GM18508 (cell line): ENCODE data around the gene CEP97.
"Not testable (repeated sequence)": the region's sequence is repeated elsewhere in the genome, so short reads cannot be mapped to it uniquely, and the experiment has no call there.

Experiments used
- ATAC-seq: cut with Tn5 transposase; IDR thresholded peaks from one replicate; pipeline ENCODE4 v1.9.1; 2021; ENCODE audit warnings: moderate number of reproducible peaks; ENCODE audit not compliant: insufficient read depth, unreplicated experiment

CEP97 gene

DNA sequence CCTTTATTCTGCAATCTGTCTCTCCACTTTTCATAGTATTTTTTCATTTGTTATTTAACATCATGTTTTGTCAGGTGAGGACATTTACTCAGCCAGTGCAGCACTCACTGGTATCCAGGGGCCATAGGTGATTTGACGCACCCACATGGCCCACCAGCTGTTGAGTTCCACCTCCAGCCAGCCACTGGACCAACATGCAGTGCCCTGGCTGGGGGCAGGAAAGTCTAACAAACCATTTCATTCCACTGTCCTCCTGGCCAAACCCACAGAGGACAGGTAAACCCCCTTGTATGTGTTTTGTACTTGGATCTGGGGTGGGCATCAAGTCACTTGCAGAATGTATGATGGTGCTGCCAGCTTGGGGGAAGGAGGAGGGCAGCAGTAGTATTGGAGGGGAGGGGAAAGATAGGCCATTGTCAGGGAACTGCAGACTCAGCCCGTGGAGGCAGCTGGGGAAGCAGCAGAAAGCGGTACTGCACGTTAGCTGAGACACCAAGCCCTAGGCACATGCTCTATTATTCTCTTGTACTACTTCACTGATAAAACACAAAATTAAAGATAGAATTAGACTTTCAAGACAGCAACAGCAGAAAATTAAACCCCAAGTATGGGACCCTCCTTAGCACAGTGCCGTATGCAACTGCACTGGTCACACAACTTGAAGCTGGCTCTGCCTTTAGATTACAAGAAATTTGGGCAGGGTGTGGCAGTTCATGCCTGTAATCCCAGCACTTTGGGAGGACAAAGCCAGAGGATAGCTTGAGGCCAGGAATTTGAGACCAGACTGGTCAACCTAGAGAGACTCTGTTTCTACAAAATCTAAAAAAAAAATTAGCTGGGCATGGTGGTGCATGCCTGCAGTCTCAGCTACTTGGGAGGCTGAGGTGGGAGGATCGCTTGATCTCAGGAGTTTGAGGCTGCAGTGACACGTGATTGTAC, 22.4 kb upstream of the CEP97 start:
- ATAC-seq, result no peak

DNA sequence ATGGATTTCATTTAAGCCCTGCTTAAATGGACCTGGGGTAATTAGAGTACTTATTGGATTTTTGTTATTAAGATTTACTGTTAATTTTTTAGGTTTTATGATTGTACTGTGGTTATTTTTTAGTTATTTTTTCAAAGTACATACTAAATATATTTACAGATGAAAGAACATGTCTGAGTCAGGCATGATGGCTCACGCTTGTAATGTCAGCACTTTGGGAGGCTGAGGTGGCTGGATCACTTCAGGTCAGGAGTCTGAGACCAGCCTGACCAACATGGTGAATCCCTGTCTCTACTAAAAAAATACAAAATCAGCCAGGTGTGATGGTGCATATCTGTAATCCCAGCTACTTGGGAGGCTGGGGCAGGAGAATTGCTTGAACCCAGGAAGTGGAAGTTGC, 21.7 kb upstream of the CEP97 start:
- ATAC-seq, result no peak

DNA sequence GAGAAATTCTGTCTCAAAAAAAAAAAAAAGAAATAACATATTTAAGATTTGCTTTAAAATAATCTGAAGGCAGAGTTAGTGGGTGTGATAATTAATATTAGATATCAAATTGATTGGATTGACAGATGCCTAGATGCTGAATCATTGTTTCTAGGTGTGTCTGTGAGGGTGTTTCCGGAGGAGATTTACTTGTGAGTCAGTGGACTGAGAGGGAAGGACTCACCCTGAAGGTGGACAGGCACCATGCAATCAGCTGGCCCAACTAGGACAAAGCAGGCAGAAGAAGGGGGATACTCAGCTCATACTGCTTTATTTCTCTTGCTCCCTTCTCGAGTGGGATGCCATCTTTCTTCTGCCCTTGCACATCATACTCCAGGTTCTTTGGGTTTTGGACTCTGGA, 21.2 kb upstream of the CEP97 start:
- no peak for ATAC-seq

DNA sequence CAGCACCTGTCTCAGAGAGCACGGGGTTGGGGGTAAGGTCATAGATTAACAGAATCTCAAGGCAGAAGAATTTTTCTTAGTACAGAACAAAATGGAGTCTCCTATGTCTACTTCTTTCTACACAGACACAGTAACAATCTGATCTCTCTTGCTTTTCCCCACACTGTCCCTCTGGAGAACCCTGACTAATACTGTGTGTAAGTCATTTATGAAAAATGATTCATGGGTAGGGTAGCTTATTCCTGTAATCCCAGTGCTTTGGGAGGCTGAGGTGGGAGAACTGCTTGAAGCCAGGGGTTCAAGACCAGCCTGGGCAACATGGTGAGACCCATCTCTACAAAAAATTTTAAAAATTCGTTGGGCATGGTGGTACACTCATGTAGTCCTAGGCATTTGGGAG, 19.8 kb upstream of the CEP97 start:
- not testable (repeated sequence) for ATAC-seq

DNA sequence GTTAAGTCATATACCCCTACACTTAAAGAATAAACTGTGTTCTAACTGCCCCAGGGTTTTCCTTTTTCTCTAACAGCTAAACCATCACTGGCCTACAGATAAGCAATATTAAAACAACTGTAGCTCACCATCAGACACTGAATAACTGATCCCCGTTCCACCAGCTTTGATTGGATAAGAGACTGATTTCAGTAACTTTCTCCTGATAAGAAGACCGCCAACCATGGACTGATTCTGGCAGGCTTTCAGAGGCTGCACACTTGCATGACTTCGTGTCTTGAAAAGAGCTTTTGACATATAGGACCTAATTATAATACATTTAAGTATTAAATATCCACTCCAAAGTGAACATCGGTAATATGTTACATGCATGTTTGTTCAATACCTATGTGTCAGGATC, 15.3 kb upstream of the CEP97 start:
- no peak for ATAC-seq

DNA sequence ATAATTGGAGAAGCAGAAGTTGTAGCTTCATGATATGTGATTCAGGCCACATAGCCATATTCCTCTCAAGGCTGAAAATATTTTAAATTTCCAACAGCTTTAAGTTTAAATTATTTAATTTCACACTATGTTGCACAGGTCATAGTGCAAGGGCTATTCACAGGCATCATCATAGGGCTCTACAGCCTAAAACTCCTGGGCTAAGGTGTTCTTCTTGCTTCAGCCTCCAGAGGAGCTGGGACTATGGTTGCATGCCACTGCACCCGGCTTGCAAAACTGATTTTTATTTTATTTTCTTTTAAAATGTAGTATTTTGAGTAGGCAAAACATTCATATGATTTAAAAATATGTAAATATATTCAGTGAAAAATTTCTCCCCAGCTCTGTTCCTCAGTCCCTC, 6.0 kb upstream of the CEP97 start:
- ATAC-seq, result no peak

DNA sequence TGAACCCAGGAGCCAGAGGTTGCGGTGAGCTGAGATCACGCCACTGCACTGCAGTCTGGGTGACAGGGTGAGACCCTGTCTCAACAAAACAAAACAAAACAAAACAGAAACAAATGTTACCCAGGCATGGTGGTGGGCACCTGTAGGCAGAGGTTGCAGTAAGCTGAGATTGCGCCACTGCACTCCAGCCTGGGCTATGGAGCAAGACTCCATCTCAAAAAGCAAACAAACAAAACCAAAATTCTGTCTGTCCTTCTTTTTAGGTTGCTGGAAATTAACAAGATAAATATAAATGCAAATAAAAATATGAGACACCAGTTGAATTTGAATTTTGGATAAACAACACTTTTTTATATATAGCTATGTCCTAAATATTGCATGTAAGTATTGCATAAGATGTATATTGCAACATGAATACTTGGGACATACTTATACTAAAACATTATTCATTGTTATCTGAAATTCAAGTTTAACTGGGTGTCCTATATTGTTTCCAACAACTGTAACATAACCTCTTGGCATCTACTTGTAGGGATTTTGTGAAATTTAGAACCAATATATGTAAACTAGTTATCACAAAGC, 4.7 kb upstream of the CEP97 start:
- no peak for ATAC-seq

DNA sequence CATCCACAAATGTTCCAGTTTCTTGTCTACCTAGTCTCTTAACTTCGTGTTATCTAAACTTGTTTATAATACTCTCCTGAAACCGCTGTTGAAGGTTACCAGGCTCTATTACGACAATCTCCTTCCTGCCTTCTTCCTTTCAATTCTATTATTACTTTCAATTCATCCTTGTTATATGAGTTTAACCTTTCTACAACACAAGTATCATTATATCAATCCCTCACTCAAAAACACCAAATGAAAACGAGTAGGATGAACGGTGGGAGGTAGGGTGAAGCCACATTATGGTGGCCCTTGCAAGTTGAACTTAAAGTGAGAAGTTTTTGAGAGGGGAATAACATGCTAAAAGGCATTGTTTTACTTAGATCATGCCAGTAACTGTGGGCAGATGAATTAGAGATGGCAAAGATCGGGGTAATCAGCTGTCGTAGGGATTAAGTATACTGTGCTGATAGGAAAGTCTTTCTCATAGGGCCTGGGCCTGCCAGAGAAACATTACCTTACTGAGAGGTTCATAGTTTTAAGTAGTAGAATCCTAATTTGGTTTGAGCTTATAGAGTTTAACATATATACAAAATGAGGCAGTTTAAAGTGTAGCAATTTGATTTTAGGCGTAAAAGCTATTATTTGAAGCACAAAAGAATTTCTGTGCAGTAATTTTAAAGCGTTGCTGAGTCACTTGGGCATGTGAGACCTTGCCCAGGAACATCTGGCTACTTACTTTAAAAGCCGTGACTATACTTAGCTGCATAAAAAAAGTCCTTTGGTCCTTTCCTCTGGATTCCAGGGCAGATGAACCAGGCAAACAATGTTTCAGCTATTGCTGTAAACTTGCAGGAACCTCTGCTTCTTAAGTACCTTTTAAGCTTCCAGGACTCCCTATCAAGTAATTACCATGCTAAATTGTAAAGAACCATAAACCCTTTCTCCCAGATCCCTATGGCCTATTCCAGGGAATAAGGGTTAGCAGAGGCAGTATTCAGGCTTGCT, 3.3 kb upstream of the CEP97 start:
- no peak for ATAC-seq

DNA sequence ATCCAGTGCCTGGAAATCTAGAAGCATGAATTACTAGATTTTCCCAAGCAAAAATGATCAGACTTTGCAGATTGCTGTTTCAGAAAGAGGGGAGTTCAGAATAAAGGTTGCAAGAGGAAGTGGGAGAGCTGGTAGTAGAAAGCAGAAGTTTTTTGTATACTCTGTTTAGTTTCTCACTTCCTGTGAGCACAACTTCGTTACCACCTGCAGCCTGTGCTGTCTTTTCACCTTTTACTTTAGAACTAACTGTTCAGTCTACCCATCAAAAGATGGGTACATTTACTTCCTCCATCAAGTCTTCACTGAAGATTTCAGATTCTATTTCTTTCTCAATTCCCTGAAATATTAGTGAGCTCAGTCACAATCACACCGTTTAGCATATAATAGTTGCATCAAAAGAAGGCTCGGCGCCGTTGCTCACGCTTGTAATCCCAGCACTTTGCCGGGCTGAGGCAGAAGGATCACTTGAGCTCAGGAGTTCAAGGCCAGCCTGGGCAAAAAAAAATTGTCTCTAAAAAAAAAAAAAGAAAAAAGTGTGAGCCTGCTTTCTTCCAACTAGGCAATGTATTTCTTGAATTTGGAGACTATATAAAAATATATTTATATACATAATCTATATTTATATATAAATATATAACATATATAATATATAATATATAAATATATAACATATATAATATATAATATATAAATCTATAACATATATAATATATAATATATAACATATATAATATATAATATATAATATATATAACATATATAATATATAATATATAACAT, 1.8 kb upstream of the CEP97 start:
- peak; percentile 50 for ATAC-seq

DNA sequence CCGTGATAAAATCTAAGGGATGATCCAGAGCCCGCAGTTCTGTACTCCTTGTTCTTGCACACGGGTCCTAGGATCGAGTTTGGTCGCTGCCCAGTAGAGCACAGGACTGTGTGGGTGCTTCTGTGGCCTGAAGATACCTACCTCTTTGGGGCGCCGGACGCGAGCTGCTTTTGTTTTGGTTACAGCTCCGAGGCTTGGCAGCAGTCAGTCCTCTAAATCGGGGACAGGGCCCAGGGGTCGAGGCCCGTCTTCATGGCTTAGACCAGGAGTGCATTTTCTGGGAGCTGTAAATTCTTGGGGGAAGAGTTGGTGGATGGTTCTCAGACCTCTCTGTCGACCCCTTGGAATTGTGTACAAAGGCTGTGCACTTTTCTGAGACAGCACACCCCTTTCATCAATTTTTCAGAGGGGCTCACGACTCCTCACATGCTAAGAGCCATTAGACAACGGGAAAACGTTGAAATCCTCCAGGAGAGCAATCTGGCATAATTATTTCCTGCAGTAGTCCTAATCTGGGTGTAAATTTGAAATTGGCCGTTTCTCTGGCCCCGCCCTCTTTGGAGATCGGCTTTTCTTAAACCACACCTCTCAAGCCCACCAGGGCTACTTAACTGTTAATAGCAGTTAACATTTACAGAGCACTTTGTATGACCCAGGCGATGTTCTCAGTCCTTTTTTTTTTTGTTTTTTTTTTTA, 928 bp downstream of the CEP97 start:
- ATAC-seq, result peak; percentile 3

DNA sequence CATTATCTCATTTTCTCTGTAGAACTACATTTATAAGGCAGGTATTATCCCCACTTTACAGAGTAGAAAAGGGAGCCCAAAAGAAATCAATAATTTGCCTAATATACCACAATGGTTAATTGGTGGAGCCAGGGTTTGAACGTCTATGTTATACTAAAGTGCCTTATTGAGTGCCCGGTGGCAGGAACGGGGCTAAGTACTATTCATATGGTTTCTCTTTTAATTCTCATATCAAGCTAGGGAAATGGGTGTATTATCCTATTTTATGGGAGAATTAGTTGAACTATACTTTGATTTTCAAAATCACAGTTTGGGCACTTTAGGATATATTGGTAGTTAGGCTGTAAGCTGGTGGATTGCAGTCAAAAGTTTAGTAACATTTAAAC, 1.5 kb downstream of the CEP97 start:
- no peak for ATAC-seq

DNA sequence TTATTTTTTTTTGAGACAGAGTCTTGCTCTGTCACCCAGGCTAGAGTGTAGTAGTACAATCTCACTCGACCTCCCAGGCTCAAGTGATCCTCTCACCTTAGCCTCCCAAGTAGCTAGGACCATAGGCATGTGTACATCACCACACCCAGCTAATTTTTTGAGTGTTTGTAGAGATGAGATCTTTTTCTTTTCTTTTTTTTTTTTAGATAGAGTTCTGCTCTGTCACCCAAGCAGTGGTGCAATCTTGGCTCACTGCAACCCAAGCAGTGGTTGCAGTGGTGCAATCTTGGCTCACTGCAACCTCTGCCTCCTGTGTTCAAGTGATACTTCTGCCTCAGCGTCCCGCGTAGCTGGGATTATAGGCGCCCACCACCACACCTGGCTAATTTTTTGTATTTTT, 5.2 kb downstream of the CEP97 start:
- ATAC-seq, result no peak

DNA sequence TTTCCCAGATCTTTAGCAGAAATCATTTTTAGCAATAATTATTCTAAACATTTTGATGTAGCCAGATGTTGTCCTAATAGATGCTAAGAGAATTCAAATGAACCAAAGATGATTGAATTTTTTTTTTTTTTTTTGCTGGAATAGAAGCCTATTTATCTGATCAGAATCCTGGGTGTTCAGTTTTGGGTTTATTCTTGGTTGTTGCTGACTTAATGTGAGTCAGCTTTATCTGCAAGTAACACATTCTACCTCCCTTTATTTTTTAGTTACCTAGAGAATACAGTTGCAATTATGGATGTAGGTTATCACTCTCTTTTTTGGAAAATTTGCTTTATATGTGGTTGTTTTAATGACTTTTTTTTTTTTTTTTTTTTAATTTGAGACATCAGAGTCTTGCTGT, 6.4 kb downstream of the CEP97 start:
- no peak for ATAC-seq

DNA sequence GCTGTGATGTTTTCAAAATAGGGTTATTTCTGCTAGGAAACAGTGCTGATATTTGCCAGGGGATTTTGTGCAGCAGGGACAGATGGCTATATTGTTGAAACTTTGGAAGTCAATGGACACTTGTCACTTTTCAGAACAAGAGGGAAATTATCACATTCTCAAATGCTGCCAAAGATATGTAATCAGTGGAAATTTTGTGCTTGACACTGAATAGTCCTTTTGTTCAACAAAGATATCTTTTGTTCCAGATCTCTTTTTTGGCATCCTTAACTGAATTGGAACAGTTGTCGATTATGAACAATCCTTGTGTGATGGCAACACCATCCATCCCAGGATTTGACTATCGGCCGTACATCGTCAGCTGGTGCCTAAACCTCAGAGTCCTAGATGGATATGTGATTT, 7.8 kb downstream of the CEP97 start:
- no peak for ATAC-seq

DNA sequence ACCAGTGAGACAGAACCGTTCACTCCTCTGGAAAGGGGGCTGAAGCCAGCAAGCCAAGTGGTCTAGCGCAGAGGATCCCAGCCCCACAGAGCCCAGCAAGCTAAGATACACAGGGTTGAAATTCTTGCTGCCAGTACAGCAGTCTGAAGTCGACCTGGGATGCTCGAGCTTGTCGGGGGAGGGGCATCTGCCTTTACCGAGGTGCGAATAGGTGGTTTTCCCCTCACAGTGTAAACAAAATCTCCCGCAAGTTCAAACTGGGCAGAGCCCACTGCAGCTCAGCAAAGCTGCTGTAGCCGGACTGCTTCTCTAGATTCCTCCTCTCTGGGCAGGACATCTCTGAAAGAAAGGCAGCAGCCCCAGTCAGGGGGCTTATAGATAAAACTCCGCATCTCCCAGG, 11.4 kb downstream of the CEP97 start:
- no peak for ATAC-seq

DNA sequence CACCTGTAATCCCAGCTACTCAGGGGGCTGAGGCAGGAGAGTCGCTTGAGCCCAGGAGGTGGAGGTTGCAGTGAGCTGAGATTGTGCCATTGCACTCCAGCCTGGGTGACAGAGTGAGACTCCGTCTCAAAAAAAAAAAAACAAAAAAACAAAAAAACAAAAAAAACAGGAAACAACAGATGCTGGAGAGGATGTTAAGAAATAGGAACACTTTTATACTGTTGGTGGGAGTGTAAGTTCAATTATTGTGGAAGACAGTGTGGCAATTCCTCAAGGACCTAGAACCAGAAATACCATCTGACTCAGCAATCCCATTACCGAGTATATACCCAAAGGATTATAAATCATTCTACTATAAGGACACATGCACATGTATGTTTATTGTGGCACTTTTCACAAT, 17.5 kb downstream of the CEP97 start:
- not testable (repeated sequence) for ATAC-seq

DNA sequence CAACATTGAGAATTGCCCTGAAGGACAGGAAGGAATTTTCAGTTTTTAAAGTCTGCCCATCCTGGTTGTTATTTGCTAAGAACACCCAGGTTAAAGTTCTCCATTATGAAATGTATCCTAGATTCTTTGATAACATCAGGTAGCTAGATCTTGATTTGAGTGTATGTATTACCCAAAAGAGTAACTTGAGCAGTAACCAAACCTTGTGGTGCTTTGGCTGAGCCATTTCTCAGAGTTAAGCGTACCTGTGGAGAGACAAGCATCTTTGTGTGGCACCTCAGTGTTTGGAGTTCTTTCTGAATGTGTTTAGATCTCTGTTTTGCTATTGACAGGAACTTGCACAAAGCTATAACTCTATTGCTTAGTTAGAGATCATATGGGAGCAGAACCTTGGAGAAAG, 20.4 kb downstream of the CEP97 start:
- no peak for ATAC-seq

DNA sequence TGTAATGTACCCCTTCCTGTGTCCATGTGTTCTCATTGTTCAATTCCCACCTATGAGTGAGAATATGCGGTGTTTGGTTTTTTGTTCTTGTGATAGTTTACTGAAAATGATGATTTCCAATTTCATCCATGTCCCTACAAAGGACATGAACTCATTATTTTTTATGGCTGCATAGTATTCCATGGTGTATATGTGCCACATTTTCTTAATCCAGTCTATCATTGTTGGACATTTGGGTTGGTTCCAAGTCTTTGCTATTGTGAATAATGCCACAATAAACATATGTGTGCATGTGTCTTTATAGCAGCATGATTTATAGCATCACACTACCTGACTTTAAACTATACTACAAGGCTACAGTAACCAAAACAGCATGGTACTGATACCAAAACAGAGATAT, 21.5 kb downstream of the CEP97 start:
- not testable (repeated sequence) for ATAC-seq

DNA sequence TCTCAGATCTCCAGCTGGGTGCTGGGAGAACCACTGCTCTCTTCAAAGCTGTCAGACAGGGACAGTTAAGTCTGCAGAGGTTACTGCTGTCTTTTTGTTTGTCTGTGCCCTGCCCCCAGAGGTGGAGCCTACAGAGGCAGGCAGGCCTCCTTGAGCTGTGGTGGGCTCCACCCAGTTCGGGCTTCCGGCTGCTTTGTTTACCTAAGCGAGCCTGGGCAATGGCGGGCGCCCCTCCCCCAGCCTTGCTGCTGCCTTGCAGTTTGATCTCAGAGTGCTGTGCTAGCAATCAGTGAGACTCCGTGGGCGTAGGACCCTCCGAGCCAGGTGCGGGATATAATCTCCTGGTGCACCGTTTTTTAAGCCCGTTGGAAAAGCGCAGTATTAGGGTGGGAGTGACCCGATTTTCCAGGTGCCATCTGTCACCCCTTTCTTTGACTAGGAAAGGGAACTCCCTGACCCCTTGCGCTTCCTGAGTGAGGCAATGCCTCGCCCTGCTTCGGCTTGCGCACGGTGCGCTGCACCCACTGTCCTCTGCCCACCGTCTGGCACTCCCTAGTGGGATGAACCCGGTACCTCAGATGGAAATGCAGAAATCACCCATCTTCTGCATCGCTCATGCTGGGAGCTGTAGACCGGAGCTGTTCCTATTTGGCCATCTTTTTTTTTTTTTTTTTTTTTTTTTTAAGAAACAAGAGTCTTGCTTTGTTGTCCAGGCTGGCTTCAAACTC, 29.1 kb downstream of the CEP97 start:
- ATAC-seq, result not testable (repeated sequence)
